ENCODE measurements around the gene USP48. TPM values are rescaled to one million over a fixed set of nuclear protein-coding genes. Genes with fewer than 3 reads are reported as not detected.

Gene USP48
- total RNA-seq, 2 experiments from 2014 or later: 73.3 to 76.0 TPM

DNA sequence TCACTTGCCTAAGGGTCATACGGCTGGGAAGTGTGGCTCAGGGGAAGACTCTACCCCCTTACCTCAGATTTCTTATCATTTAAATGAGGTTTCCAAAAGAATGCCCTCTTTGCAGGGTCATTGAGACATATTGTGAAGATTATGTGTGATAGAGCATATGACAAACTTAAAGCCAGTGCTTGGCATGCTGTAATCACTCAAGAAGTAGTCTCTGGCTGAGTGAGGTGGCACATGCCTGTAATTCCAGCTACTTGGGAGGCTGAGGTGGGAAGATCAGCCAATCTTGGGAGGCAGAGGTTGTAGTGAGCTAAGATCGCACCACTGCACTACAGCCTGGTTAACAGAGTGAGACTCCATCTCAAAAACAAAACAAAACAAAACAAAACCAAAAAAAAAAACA lies 21.6 kb upstream of the USP48 start:
- Mint-ChIP-seq H3K4me3 (no peak overlapping the region), H3K27me3 (peaks cover 4% of the 10 kb centered on the region), H3K4me1 (ENCODE audit: low read depth) (no peaks in the 10 kb centered on the region), H3K36me3 (ENCODE audit: low read depth) (no peaks in the 10 kb centered on the region), H3K27ac (no peak overlapping the region), H3K9me3 (no peaks in the 10 kb centered on the region)
- ATAC-seq (ENCODE audit: poor library complexity) (no peak), DNase-seq (no peak)
- Histone ChIP-seq H3K9me3 (ENCODE audit: control insufficient read depth in 1 of 2, insufficient read depth in 1 of 2, low read length in 2 of 2) (no peaks in the 10 kb centered on the region), H3K27ac (ENCODE audit: low read depth in 1 of 2, low read length in 2 of 2) (no peak overlapping the region), H3K36me3 (ENCODE audit: insufficient read depth, low read length) (no peaks in the 10 kb centered on the region), H3K4me3 (ENCODE audit: low read length) (no peak overlapping the region), H3K4me1 (ENCODE audit: insufficient read depth, low read length) (no peaks in the 10 kb centered on the region), H3K27me3 (ENCODE audit: control insufficient read depth in 1 of 2, insufficient read depth in 2 of 2, low read length in 2 of 2) (no peaks in the 10 kb centered on the region)
- POLR2A ChIA-PET: no interaction called here
- no peak for TF ChIP-seq CTCF (IDR thresholded peaks at IDR 0.05)
- CTCF ChIA-PET: no interaction called here
- intact Hi-C loops (cut with DNase I, micrococcal nuclease): no loop called here

- H3K9me3 ChIP-seq (ENCODE audit: control insufficient read depth in 1 of 2, insufficient read depth in 1 of 2, low read length in 2 of 2): no peaks in the 10 kb centered on the region
- intact Hi-C loops (cut with DNase I, micrococcal nuclease): no loop called here
- DNase-seq: no peak
- ChIA-PET CTCF (no interaction called here), POLR2A (no interaction called here)
- H3K4me3 ChIP-seq (ENCODE audit: low read length): no peak overlapping the region
- Mint-ChIP-seq H3K9me3 (no peaks in the 10 kb centered on the region), H3K4me3 (no peak overlapping the region), H3K36me3 (ENCODE audit: low read depth) (no peaks in the 10 kb centered on the region), H3K27ac (no peak overlapping the region), H3K27me3 (no peaks in the 10 kb centered on the region), H3K4me1 (ENCODE audit: low read depth) (no peaks in the 10 kb centered on the region)
- ATAC-seq (ENCODE audit: poor library complexity): no peak
- no peaks in the 10 kb centered on the region for H3K36me3 ChIP-seq (ENCODE audit: insufficient read depth, low read length)
- H3K27me3 ChIP-seq (ENCODE audit: control insufficient read depth in 1 of 2, insufficient read depth in 2 of 2, low read length in 2 of 2): no peaks in the 10 kb centered on the region
- no peaks in the 10 kb centered on the region for H3K4me1 ChIP-seq (ENCODE audit: insufficient read depth, low read length)
- H3K27ac ChIP-seq (ENCODE audit: low read depth in 1 of 2, low read length in 2 of 2): no peak overlapping the region
- TF ChIP-seq CTCF (IDR thresholded peaks at IDR 0.05): no peak
These were observed 18.2 kb upstream of the USP48 start for GRCh38 chr1:21801100-21801499.

DNA sequence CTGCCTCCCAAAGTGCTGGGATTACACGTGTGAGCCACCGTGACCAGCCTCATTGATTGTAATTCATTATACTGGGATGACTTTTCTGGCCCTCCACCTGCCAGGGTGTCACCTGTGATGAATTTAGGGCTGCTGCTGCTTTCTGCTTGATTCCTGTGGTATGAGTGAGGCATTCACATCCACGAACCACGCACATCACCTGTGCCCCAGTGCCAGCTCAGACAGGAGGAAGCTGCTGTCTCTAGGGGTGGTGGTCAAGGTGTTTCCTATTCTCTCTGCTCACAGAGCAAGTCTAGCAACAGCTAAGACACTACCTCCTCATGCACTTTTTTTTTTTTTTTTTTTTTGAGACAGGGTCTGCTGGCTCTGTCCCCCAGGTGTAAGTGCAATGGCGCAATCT lies 16.8 kb upstream of the USP48 start:
- Mint-ChIP-seq H3K4me3 (no peak overlapping the region), H3K27ac (no peak overlapping the region), H3K4me1 (ENCODE audit: low read depth) (no peaks in the 10 kb centered on the region), H3K9me3 (no peaks in the 10 kb centered on the region), H3K36me3 (ENCODE audit: low read depth) (no peaks in the 10 kb centered on the region), H3K27me3 (no peaks in the 10 kb centered on the region)
- no peaks in the 10 kb centered on the region for H3K27me3 ChIP-seq (ENCODE audit: control insufficient read depth in 1 of 2, insufficient read depth in 2 of 2, low read length in 2 of 2)
- intact Hi-C loops (cut with DNase I, micrococcal nuclease): no loop called here
- CTCF ChIA-PET: interaction anchor here (0.7 kb wide), 1 partner anchor 281 kb away, joined by 3 read pairs; no protein-coding TSS in a partner anchor
- H3K9me3 ChIP-seq (ENCODE audit: control insufficient read depth in 1 of 2, insufficient read depth in 1 of 2, low read length in 2 of 2): peaks cover 0 to 5% of the 10 kb centered on the region in 2 experiments
- H3K4me1 ChIP-seq (ENCODE audit: insufficient read depth, low read length): no peaks in the 10 kb centered on the region
- no peak for TF ChIP-seq CTCF (IDR thresholded peaks at IDR 0.05)
- H3K4me3 ChIP-seq (ENCODE audit: low read length): no peak overlapping the region
- no peaks in the 10 kb centered on the region for H3K36me3 ChIP-seq (ENCODE audit: insufficient read depth, low read length)
- ATAC-seq (ENCODE audit: poor library complexity) (no peak), DNase-seq (no peak)
- no peak overlapping the region for H3K27ac ChIP-seq (ENCODE audit: low read depth in 1 of 2, low read length in 2 of 2)
- POLR2A ChIA-PET: interaction anchor here (0.8 kb wide), 1 partner anchor 17 kb away, joined by 3 read pairs; the partner anchor contains the start of gene USP48

Data from CD4-positive, alpha-beta T cell (primary cell).